HUES64 (cell line): ENCODE measurements around the gene DBNDD2.
A peak's percentile ranks its signal among the peaks of the same experiment; 100 is the strongest.

Source experiments
- H3K27ac ChIP-seq: 2 replicates; pipeline ENCODE4 v1.7.0; 2013; ENCODE audit warnings: low read depth, low read length, inconsistent platforms
- H3K27me3 ChIP-seq: 2 replicates; pipeline ENCODE4 v1.6.1; 2013; ENCODE audit warnings: mild to moderate bottlenecking, low read length; ENCODE audit not compliant: insufficient read depth
- H3K36me3 ChIP-seq: 2 replicates; pipeline ENCODE4 v1.6.1; 2013; ENCODE audit warnings: mild to moderate bottlenecking, low read length; ENCODE audit not compliant: insufficient read depth
- H3K4me1 ChIP-seq: 2 replicates; pipeline ENCODE4 v1.6.1; 2013; ENCODE audit warnings: mild to moderate bottlenecking, low read length, moderate library complexity; ENCODE audit not compliant: insufficient read depth
- H3K4me3 ChIP-seq: 2 replicates; pipeline ENCODE4 v1.5.1; 2013; ENCODE audit warnings: mild to moderate bottlenecking, low read length, moderate library complexity
- H3K9ac ChIP-seq: 2 replicates; pipeline ENCODE4 v1.6.1; 2013; ENCODE audit warnings: mild to moderate bottlenecking, low read depth, low read length
- H3K9me3 ChIP-seq: 2 replicates; pipeline ENCODE4 v1.6.1; 2013; ENCODE audit warnings: low read depth, low read length; ENCODE audit not compliant: insufficient read depth
- WGBS: fragments of 150-250, 120-280 bp; methylation state at CpG from one replicate; pipeline ENCODE4 v1.1.7; 2013; ENCODE audit warnings: missing lambda C conversion rate; 5-methylcytosine and 5-hydroxymethylcytosine counted together

DBNDD2 gene

GRCh38 chr20:45406260-45407066 is 1.6 kb upstream of the DBNDD2 start:
- Histone ChIP-seq H3K27ac (peak overlapping the region; percentile 42), H3K4me3 (peak overlapping the region; percentile 93), H3K9me3 (peaks cover 4% of the 10 kb centered on the region; the same call in 1 of the 2 replicates), H3K4me1 (peaks cover 10% of the 10 kb centered on the region), H3K36me3 (peaks cover 30% of the 10 kb centered on the region), H3K9ac (peak overlapping the region; percentile 87), H3K27me3 (peaks cover 41% of the 10 kb centered on the region)
- under 1% methylated on average over 87 of the region's 87 CpGs for WGBS

- Histone ChIP-seq H3K27ac (peak overlapping the region; percentile 42), H3K36me3 (peaks cover 30% of the 10 kb centered on the region), H3K4me3 (peak overlapping the region; percentile 93), H3K9ac (peak overlapping the region; percentile 87), H3K27me3 (peaks cover 41% of the 10 kb centered on the region), H3K9me3 (no peaks in the 10 kb centered on the region), H3K4me1 (peaks cover 10% of the 10 kb centered on the region)
- WGBS = 6% methylated on average over 28 of the region's 30 CpGs
These were observed 883 bp upstream of the DBNDD2 start for GRCh38 chr20:45407067-45407745.

- H3K36me3 ChIP-seq = peaks cover 30% of the 10 kb centered on the region
- H3K4me3 ChIP-seq = no peak overlapping the region
- 95% methylated on average over 6 of the region's 7 CpGs for WGBS
- peaks cover 10% of the 10 kb centered on the region for H3K4me1 ChIP-seq
- H3K27ac ChIP-seq = no peak overlapping the region
- no peaks in the 10 kb centered on the region for H3K9me3 ChIP-seq
- H3K27me3 ChIP-seq = peaks cover 38% of the 10 kb centered on the region
- H3K9ac ChIP-seq = no peak overlapping the region
These were observed 641 bp downstream of the DBNDD2 start for GRCh38 chr20:45408646-45409213.

GRCh38 chr20:45409521-45410272 is 1.6 kb downstream of the DBNDD2 start:
- peaks cover 29% of the 10 kb centered on the region for H3K27me3 ChIP-seq
- WGBS = 92% methylated on average over 6 of the region's 7 CpGs

DNA sequence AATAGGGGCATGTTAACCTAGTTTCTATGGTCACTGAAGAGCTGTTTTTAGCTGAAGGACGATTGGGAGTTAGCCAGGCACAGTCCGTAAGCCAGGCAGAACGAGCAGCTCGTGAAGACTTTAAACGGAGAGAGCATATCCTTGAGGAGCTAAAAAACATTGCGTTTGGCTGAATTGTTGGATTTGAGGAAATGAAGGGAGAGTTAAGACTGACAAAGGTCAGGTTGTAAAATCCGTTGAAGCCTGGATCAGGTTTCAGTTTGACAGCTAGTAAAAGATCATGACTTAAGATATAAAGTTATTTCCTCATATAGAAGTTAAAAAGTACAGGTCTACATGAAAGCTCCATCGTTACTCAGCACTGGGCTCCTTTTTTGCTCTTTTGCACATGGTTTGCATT is 2.8 kb downstream of the DBNDD2 start:
- Histone ChIP-seq H3K27ac (no peak overlapping the region), H3K4me1 (peaks cover 11% of the 10 kb centered on the region), H3K9me3 (no peaks in the 10 kb centered on the region), H3K36me3 (peaks cover 30% of the 10 kb centered on the region), H3K27me3 (peaks cover 19% of the 10 kb centered on the region), H3K9ac (no peak overlapping the region), H3K4me3 (no peak overlapping the region)
- 84% methylated on average over 8 of the region's 8 CpGs for WGBS

More at GRCh38 chr20:45409521-45410272, 1.6 kb downstream of the DBNDD2 start:
- peaks cover 10% of the 10 kb centered on the region for H3K4me1 ChIP-seq
- H3K9me3 ChIP-seq = no peaks in the 10 kb centered on the region
- H3K9ac ChIP-seq = no peak overlapping the region
- no peak overlapping the region for H3K27ac ChIP-seq
- H3K4me3 ChIP-seq = no peak overlapping the region
- peaks cover 30% of the 10 kb centered on the region for H3K36me3 ChIP-seq

GRCh38 chr20:45412653-45413052 is 4.6 kb downstream of the DBNDD2 start:
- peaks cover 8% of the 10 kb centered on the region for H3K4me1 ChIP-seq
- no peak overlapping the region for H3K9ac ChIP-seq
- H3K36me3 ChIP-seq = peaks cover 30% of the 10 kb centered on the region
- peaks cover 3% of the 10 kb centered on the region; the same call in 1 of the 2 replicates for H3K27me3 ChIP-seq
- H3K9me3 ChIP-seq = no peaks in the 10 kb centered on the region
- WGBS = 91% methylated on average over 5 of the region's 5 CpGs
- no peak overlapping the region for H3K4me3 ChIP-seq
- no peak overlapping the region for H3K27ac ChIP-seq

DNA sequence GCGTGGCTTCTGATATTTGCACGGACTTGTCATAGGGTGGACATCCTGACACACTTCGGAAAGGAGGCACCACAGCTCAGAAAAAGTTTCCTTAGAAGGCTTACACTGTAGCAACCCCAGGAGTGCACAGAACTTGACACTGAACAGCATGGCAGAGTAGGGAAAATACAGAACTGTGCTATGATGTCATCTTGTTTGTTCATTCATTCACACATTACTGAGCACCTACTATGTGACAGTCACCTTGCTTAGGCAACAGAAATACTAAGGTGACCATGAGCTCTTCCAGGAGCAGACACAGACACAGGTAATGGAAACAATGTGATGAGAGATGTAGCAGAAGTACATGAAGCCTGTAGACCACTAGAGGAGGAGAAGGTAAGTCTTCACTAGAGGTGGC is 5.4 kb downstream of the DBNDD2 start:
- H3K36me3 ChIP-seq = peaks cover 32% of the 10 kb centered on the region
- H3K9me3 ChIP-seq = no peaks in the 10 kb centered on the region
- H3K27ac ChIP-seq = no peak overlapping the region
- no peak overlapping the region for H3K9ac ChIP-seq
- H3K27me3 ChIP-seq = no peaks in the 10 kb centered on the region
- no peak overlapping the region for H3K4me3 ChIP-seq
- 82% methylated on average over 3 of the region's 3 CpGs for WGBS
- H3K4me1 ChIP-seq = peaks cover 4% of the 10 kb centered on the region; the same call in 1 of the 2 replicates

DNA sequence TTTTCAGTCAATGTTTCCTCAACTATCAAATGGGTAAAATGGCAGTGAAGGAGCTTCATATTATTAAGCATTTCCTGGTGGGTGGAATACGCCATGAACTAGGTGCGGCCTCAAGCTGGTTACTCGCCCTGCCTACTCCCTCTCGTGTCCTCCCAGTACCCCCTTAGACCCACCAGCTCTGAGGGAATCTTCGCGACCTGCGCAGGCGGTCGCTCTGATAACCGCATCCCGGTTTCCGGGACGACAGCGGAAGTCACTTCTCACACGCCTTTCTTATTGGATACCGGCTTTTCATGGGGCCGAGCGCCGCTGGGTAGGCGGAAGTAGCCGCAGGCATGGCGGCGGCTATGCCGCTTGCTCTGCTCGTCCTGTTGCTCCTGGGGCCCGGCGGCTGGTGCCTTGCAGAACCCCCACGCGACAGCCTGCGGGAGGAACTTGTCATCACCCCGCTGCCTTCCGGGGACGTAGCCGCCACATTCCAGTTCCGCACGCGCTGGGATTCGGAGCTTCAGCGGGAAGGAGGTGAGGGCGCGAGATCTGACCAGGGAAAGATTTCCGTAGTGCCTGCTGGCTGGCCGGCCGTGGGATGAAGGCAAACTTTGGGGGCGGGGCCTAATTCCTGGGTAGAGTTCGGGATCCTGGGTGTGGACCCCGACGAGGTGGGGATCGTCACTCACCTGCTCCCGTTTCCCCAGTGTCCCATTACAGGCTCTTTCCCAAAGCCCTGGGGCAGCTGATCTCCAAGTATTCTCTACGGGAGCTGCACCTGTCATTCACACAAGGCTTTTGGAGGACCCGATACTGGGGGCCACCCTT is 7.9 kb downstream of the DBNDD2 start, which contains the start of gene PIGT:
Gene PIGT, plus strand, starts transcription at position 320 of the 816 bp plus-strand sequence. Its CDS starts 16 bp downstream, at position 336.
- WGBS = under 1% methylated on average over 52 of the region's 52 CpGs
- H3K9ac ChIP-seq = peak within 1 kb of the TSS; percentile 86
- peak within 1 kb of the TSS; percentile 76; the same call in 1 of the 2 replicates for H3K27ac ChIP-seq
- peaks cover 4% of the 10 kb centered on the region; the same call in 1 of the 2 replicates for H3K4me1 ChIP-seq
- no peaks in the 10 kb centered on the region for H3K9me3 ChIP-seq
- H3K27me3 ChIP-seq = no peaks in the 10 kb centered on the region
- H3K4me3 ChIP-seq = peak within 1 kb of the TSS; percentile 83
- H3K36me3 ChIP-seq = peaks cover 31% of the 10 kb centered on the region

DNA sequence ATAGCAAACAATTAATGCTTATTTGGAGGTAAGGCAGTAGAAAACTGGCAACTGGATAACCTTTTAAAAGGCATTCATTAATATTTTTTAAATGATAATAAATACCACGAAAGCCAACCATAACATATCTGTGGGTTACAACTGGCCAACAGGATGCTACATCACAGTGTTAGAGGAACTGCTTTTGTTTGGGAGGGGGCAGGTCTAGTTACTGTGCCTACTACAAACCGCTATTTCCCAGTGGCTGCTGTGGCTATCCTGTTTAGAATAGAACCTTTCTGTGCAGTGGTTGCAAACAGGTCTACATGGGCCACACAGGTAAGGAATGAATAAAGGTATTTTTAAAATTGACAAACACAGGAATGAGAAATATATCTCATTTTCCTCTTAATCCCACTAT is 8.8 kb downstream of the DBNDD2 start:
- peaks cover 38% of the 10 kb centered on the region for H3K36me3 ChIP-seq
- peak overlapping the region; percentile 83 for H3K4me3 ChIP-seq
- peak overlapping the region; percentile 86; the same call in 1 of the 2 replicates for H3K9ac ChIP-seq
- H3K4me1 ChIP-seq = peaks cover 4% of the 10 kb centered on the region; the same call in 1 of the 2 replicates
- H3K27ac ChIP-seq = no peak overlapping the region
- no peaks in the 10 kb centered on the region for H3K27me3 ChIP-seq
- H3K9me3 ChIP-seq = no peaks in the 10 kb centered on the region
- WGBS = 87% methylated on average over 1 of the region's 2 CpGs
